Hepatic stellate cell (primary cell): ENCODE data around the gene PLET1.

Experiments used
- DNase-seq: peaks from one replicate; pipeline ENCODE4 v3.0.0; 2011; ENCODE audit warnings: low spot score

Gene PLET1

GRCh38 chr11:112260490-112260889 is at the start of gene PLET1:
Gene PLET1, minus strand, starts transcription at chr11:112260860. Its CDS starts 271 bp downstream, at chr11:112260589.
- no peak for DNase-seq

GRCh38 chr11:112310419-112310818 is 49.8 kb upstream of the PLET1 start:
- no peak for DNase-seq

GRCh38 chr11:112308651-112309050 is 48.0 kb upstream of the PLET1 start:
- DNase-seq, result no peak

- DNase-seq, result no peak
Observed at GRCh38 chr11:112307616-112308015, 47.0 kb upstream of the PLET1 start.

GRCh38 chr11:112306230-112306629 is 45.6 kb upstream of the PLET1 start:
- DNase-seq, result no peak

- DNase-seq, result no peak
Observed at GRCh38 chr11:112304914-112305313, 44.3 kb upstream of the PLET1 start.

GRCh38 chr11:112303616-112304015 is 43.0 kb upstream of the PLET1 start:
- DNase-seq, result no peak

GRCh38 chr11:112302226-112302868 is 41.7 kb upstream of the PLET1 start:
- DNase-seq, result no peak

- no peak for DNase-seq
Observed at GRCh38 chr11:112300094-112300786, 39.6 kb upstream of the PLET1 start.

- no peak for DNase-seq
Observed at GRCh38 chr11:112298535-112298934, 37.9 kb upstream of the PLET1 start.

GRCh38 chr11:112297248-112297866 is 36.7 kb upstream of the PLET1 start:
- no peak for DNase-seq

- DNase-seq, result no peak
Observed at GRCh38 chr11:112296044-112296443, 35.4 kb upstream of the PLET1 start.

- no peak for DNase-seq
Observed at GRCh38 chr11:112294688-112295340, 34.2 kb upstream of the PLET1 start.

GRCh38 chr11:112293614-112294013 is 33.0 kb upstream of the PLET1 start:
- no peak for DNase-seq

- peak; percentile 76 for DNase-seq
Observed at GRCh38 chr11:112292785-112293407, 32.2 kb upstream of the PLET1 start.

- DNase-seq, result no peak
Observed at GRCh38 chr11:112292188-112292587, 31.5 kb upstream of the PLET1 start.

- no peak for DNase-seq
Observed at GRCh38 chr11:112291191-112291590, 30.5 kb upstream of the PLET1 start.

GRCh38 chr11:112290493-112290850 is 29.8 kb upstream of the PLET1 start:
- no peak for DNase-seq

- peak; percentile 90 for DNase-seq
Observed at GRCh38 chr11:112289588-112290492, 29.2 kb upstream of the PLET1 start.

- DNase-seq, result no peak
Observed at GRCh38 chr11:112288021-112288420, 27.4 kb upstream of the PLET1 start.

GRCh38 chr11:112285841-112286311 is 25.2 kb upstream of the PLET1 start:
- peak; percentile 29 for DNase-seq
